ENCODE data around the gene RMDN2. TPM values are rescaled to one million over a fixed set of nuclear protein-coding genes. Genes with fewer than 3 reads are reported as not detected.

The RMDN2 gene
- total RNA-seq, 1 experiment from 2014 or later, result 4.3 TPM

GRCh38 chr2:37883518-37883917, 41.6 kb upstream of the RMDN2 start:
- H3K27ac Mint-ChIP-seq (ENCODE audit: unreplicated experiment), result no peak overlapping the region
- no TSS peak for BruUV-seq (replicated peaks)
- H3K27me3 Mint-ChIP-seq (ENCODE audit: insufficient read depth, unreplicated experiment), result no peaks in the 10 kb centered on the region
- Histone ChIP-seq H3K4me3 (ENCODE audit: low read depth, low read length) (no peak overlapping the region), H3K27me3 (replicated peaks; ENCODE audit: control insufficient read depth, insufficient read depth, low read length) (no peaks in the 10 kb centered on the region), H3K4me1 (no peaks in the 10 kb centered on the region), H3K9me3 (no peaks in the 10 kb centered on the region), H3K36me3 (ENCODE audit: control insufficient read depth, insufficient read depth, low read length) (no peaks in the 10 kb centered on the region)
- DNase-seq, result no peak
- H3K36me3 Mint-ChIP-seq (ENCODE audit: insufficient read depth, unreplicated experiment), result no peaks in the 10 kb centered on the region
- ChIA-PET CTCF (no interaction called here), POLR2A (no interaction called here)
- H3K4me1 Mint-ChIP-seq (ENCODE audit: low read depth, unreplicated experiment), result no peaks in the 10 kb centered on the region
- TF ChIP-seq CTCF (IDR thresholded peaks at IDR 0.05; ENCODE audit: insufficient read depth in 1 of 2, low read depth in 1 of 2, low read length in 1 of 2, severe bottlenecking in 1 of 2, unreplicated experiment in 1 of 2), result no peak
- no peak overlapping the region for H3K4me3 Mint-ChIP-seq (ENCODE audit: unreplicated experiment)
- intact Hi-C loops (cut with micrococcal nuclease; ENCODE audit: unreplicated experiment), result no loop called here
- H3K9me3 Mint-ChIP-seq (ENCODE audit: unreplicated experiment), result no peaks in the 10 kb centered on the region

- no peak for TF ChIP-seq CTCF (IDR thresholded peaks at IDR 0.05; ENCODE audit: insufficient read depth in 1 of 2, low read depth in 1 of 2, low read length in 1 of 2, severe bottlenecking in 1 of 2, unreplicated experiment in 1 of 2)
- H3K36me3 Mint-ChIP-seq (ENCODE audit: insufficient read depth, unreplicated experiment), result no peaks in the 10 kb centered on the region
- BruUV-seq (replicated peaks), result no TSS peak
- ChIA-PET POLR2A (no interaction called here), CTCF (interaction anchor here (0.5 to 1.5 kb wide), 2 partner anchors 9 to 246 kb away, joined by 3 to 4 read pairs; no protein-coding TSS in a partner anchor)
- H3K4me3 Mint-ChIP-seq (ENCODE audit: unreplicated experiment), result no peak overlapping the region
- Histone ChIP-seq H3K27me3 (replicated peaks; ENCODE audit: control insufficient read depth, insufficient read depth, low read length) (no peaks in the 10 kb centered on the region), H3K4me3 (ENCODE audit: low read depth, low read length) (no peak overlapping the region), H3K36me3 (ENCODE audit: control insufficient read depth, insufficient read depth, low read length) (no peaks in the 10 kb centered on the region), H3K4me1 (no peaks in the 10 kb centered on the region), H3K9me3 (no peaks in the 10 kb centered on the region)
- H3K27me3 Mint-ChIP-seq (ENCODE audit: insufficient read depth, unreplicated experiment), result no peaks in the 10 kb centered on the region
- intact Hi-C loops (cut with micrococcal nuclease; ENCODE audit: unreplicated experiment), result no loop called here
- no peaks in the 10 kb centered on the region for H3K4me1 Mint-ChIP-seq (ENCODE audit: low read depth, unreplicated experiment)
- H3K27ac Mint-ChIP-seq (ENCODE audit: unreplicated experiment), result no peak overlapping the region
- H3K9me3 Mint-ChIP-seq (ENCODE audit: unreplicated experiment), result no peaks in the 10 kb centered on the region
- DNase-seq, result no peak
Measured at GRCh38 chr2:37885329-37885993, 39.6 kb upstream of the RMDN2 start.

- no TSS peak for BruUV-seq (replicated peaks)
- Histone ChIP-seq H3K36me3 (ENCODE audit: control insufficient read depth, insufficient read depth, low read length) (no peaks in the 10 kb centered on the region), H3K9me3 (no peaks in the 10 kb centered on the region), H3K27me3 (replicated peaks; ENCODE audit: control insufficient read depth, insufficient read depth, low read length) (no peaks in the 10 kb centered on the region), H3K4me3 (ENCODE audit: low read depth, low read length) (no peak overlapping the region), H3K4me1 (no peaks in the 10 kb centered on the region)
- Mint-ChIP-seq H3K36me3 (ENCODE audit: insufficient read depth, unreplicated experiment) (no peaks in the 10 kb centered on the region), H3K4me1 (ENCODE audit: low read depth, unreplicated experiment) (peaks cover 6% of the 10 kb centered on the region), H3K9me3 (ENCODE audit: unreplicated experiment) (no peaks in the 10 kb centered on the region), H3K27me3 (ENCODE audit: insufficient read depth, unreplicated experiment) (no peaks in the 10 kb centered on the region), H3K4me3 (ENCODE audit: unreplicated experiment) (no peak overlapping the region), H3K27ac (ENCODE audit: unreplicated experiment) (no peak overlapping the region)
- intact Hi-C loops (cut with micrococcal nuclease; ENCODE audit: unreplicated experiment), result no loop called here
- no peak for DNase-seq
- ChIA-PET POLR2A (no interaction called here), CTCF (interaction anchor here (1.3 to 1.5 kb wide), 2 partner anchors 9 to 10 kb away, joined by 4 to 5 read pairs; no protein-coding TSS in a partner anchor)
- TF ChIP-seq CTCF (IDR thresholded peaks at IDR 0.05; ENCODE audit: insufficient read depth in 1 of 2, low read depth in 1 of 2, low read length in 1 of 2, severe bottlenecking in 1 of 2, unreplicated experiment in 1 of 2), result no peak
Measured at GRCh38 chr2:37886745-37887144, 38.3 kb upstream of the RMDN2 start.

Measured in Caco-2 (cell line).